GM18951 (cell line): ENCODE data around the gene ETV1.

Source experiments
- POLR2A ChIP-seq: IDR thresholded peaks from 4 replicates; pipeline ENCODE4 v1.6.1; 2011; ENCODE audit warnings: mild to moderate bottlenecking; ENCODE audit not compliant: insufficient read length, insufficient read depth; ENCODE audit errors: extremely low read depth
- in situ Hi-C: fragments of 300-500 bp; cut with MboI; formaldehyde crosslinking; loops from one replicate; pipeline ENCODE4 v1.12.0; 2022; ENCODE audit warnings: low sequenced_read_pairs, mixed read lengths, inconsistent platforms; ENCODE audit not compliant: unreplicated experiment

The ETV1 gene

DNA sequence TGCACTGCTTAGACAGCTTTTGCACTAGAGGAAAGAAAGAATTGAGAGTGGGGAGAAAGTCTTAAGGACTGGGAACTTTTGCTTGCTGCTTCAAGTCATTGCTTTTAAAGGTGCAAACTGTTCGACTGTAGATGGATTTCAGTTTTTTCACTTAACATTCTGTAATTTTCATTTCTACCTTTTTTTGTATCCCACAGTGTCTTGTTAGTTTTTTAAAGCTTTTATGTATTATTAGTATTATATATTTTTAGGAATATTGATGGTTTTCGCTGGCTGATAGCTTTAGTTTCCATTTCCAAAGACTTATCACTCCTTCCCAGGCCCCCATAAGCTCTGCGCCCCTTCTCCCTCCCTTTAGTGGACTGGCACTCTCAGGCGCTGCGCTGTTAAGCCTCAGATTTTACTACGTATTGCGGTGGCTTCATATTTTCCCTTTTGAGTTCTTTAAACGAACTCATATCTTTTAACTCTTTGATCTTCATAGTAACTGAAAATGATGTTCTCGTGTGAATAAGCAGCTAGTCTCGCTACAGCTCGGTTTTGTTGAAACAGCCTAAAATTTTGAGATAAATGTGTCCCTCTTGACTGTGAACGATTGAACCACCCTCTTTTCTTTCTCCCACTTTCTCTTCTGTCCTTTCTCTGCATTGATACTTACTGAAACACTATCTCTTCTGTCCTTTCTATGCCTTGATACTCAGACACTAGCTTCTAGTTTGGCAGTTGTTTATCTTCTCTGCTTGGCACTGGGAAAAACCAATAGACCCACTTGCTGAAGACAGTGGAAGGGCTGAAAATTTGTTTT is 2.5 kb upstream of the ETV1 start:
- TF ChIP-seq POLR2A, result no peak
- in situ Hi-C loops, result no loop called here

DNA sequence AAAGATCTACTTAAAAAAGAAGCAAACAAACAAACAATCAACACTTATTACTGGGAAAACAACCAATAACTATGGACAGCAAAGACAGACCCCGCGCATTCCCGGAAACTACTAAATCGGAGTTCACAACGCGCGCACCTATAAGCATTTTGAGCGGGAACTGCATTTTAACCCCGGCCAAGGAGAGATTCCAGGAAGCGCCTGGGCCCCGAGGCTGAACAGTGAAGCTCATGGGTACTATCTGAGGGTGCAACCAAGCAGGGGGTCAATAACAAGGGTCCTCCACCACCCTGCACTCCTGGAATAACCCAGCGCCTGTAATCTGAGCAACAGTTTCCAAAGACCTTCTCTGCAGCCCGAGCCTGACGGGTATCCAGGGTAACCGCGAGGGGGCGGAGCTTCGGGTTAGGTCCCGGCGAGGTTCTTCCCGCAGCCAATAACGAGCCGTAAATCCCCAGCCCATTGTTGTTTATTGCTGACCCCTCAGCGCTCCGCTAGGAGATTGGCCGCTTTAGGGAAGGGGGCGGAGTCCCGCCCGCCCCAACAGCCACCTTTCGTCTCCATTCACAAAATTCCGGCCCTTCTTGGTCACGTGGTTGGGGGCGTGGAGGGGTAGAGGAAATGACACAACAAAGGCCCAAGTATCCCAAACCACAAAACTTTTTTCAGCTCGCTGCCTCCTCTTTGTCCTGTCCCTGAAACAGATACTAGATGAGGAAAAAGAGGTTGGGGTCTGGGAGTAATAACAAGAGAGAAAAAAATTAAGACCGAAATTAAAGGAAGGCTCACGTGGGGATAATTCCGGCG is 1.7 kb upstream of the ETV1 start:
- in situ Hi-C loops, result no loop called here
- TF ChIP-seq POLR2A, result no peak

DNA sequence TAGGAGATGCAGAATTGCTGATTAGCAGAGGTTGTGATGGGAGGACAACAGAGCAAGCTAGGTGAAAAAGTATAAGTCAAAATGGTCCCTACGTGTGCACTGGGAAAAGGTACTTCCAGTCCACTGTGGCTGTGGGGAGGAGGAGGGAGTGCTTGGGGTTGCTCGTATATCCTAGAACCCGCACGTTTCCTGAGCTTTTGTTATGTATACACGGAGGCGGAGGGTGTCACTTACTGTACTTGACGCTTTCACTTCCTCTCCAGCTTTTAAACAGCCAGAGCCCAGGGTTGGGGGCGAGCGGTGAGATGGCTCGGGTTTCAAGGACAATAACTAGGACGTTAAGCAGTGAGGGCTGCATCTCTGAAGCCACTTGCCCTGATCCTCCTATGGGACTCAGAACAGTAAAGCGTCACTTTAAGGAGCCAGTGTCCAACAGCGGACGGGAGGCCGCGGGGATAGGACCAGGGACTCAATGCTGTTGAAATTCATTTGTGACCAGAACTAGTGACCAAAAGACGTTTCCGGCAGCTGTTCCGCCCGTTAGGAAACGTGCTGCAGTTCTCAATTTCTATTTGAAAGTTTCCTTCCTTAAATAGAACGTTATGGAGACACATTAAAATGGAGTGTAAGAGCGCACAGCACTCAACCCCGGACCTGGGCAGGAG is 985 bp upstream of the ETV1 start:
- TF ChIP-seq POLR2A, result no peak
- in situ Hi-C loops, result no loop called here

DNA sequence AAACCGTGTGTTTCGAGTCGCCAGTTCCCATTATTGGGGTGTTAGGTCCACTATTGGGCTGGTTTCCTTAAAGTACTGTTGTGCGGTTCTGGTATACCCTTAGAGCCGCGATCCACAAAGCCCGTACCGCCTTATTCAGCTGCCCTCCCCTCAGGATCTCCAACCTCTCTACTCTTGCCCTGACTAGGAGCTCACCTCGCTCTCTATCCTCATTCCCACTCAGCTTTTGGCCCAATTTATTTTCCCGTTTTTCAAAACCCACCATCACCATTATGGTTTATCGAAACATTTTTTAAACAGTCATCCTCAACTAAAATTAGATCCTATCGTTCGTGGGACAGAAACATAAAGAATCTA is 461 bp upstream of the ETV1 start:
- in situ Hi-C loops, result no loop called here
- TF ChIP-seq POLR2A, result no peak

DNA sequence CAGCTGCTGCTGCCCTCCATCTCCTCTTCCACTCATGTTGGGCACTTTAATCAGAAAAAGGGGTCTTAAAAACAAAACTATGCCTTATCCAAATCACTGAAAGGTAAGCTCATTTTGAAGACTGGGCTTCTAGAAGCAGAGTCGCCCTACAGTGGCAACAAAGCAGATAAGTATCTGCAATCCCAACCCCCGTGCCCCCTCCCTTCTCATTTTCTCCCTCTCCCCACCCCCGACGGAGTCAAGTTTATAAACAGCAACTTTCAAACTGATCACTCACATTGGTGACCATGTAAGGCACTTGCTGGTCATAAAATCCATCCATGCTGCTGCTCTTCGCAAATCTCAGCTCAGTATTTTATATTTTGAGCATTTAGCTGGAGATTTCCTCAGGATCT is 738 bp downstream of the ETV1 start:
- TF ChIP-seq POLR2A, result no peak
- in situ Hi-C loops, result no loop called here

DNA sequence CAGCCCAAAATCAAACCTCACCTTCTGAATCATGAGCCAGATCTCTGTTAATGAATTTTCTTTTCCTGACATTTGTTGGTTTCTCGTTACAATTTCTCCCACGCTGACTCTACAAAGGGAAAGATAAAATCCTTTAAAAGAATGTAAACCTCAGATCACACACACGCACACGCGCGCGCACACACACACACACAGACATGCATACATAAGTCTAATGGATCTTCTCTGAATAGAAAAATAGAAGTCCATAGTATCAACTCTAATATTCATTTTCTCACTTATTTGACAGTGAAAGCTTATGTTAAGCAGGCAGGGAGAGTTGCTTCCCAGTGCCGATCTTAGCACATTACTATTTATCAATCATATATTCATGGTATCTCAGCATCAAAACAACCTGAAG is 1.4 kb downstream of the ETV1 start:
- in situ Hi-C loops, result no loop called here
- no peak for TF ChIP-seq POLR2A

DNA sequence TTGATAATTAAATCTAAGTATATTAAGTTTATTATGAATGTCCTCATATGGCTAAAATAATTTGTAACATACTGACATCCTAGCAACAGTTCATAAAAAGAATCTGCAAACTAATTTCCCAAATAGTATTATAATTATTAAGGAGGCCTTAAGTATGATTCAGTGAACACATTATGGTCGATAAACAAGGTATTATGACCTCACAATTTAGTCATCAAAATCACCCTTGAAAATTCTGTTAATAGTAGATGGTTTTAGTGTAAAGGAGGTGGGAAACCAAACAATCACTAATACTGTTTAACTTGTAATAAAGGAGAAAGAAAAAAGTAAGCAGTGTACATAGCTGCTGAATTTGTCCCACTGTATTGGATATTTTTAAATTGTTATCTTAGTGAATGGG is 2.1 kb downstream of the ETV1 start:
- in situ Hi-C loops, result no loop called here
- no peak for TF ChIP-seq POLR2A

DNA sequence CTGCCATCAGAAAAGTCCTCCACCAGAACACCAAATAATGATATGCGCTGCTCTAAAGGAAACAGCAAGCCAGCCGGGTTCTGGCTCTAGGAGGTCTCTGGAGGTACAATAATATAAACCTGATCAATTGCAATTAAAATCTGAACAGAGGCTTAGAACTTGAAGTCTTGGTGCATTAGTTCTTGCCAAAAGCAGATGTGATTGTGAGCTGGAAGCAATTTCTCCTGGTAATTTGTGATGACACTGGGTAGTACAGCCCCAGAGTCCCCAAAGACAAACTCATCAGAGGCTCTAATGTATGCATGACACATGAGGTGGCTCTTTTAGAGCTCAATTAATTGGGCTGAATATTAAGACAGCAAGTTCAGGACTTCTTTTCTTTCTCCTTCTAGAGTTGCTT is 3.3 kb downstream of the ETV1 start:
- in situ Hi-C loops, result no loop called here
- TF ChIP-seq POLR2A, result no peak

DNA sequence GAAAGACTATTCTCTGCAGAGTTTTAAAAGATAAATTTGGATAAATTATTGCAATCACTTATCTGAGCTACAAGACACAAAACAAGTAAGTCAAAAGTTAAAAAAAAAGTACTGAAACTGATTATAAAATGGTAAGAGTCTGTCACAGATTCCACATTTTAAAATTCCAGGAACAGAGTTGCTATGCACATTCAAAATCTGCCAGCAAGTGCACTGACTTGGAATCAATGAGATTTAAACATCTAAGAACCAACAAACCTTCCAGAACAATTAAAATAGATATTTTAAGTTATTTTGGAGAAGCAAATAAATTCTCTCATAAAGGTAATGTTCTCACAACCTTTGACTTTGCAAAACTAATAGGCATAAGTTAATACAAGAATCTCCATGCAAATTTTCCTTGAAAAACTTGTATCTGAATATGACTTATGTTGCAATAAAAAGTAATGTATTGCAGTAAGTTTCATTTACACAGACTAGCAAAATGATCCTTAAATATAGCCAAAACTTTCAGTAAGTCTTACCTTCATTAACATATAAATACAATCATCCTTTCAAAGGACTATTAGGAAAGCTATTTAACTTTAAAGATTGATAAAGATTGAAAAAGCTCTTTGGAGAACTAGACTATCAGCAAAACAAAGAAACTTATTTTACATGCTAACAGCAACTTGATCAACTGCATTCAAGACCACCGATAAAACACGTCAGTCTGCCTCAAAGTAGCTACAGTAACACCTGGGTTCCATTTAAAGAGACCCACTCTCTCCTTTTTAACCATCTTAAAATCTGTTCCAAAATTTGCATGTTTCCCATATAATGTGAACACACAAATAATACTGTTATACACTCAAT is 4.4 kb downstream of the ETV1 start:
- no peak for TF ChIP-seq POLR2A
- in situ Hi-C loops, result no loop called here

DNA sequence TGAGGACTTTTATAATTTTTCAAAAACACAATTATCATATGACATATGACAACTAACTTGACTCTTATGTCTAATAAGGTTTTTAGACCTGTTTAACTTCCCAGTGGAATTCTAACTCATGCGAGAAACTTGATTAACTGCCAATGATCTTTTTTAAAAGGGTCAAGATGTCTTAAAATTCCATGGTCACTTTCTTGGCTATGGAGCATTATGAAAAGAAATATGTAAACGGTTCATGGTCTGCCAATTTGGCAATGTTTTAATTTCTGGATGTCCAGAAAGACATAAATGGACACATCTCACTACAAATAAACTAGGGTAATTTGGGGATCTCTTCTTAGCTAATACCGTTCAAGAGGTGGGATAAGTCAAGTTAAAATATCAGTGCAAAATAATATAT is 5.4 kb downstream of the ETV1 start:
- no peak for TF ChIP-seq POLR2A
- in situ Hi-C loops, result no loop called here

DNA sequence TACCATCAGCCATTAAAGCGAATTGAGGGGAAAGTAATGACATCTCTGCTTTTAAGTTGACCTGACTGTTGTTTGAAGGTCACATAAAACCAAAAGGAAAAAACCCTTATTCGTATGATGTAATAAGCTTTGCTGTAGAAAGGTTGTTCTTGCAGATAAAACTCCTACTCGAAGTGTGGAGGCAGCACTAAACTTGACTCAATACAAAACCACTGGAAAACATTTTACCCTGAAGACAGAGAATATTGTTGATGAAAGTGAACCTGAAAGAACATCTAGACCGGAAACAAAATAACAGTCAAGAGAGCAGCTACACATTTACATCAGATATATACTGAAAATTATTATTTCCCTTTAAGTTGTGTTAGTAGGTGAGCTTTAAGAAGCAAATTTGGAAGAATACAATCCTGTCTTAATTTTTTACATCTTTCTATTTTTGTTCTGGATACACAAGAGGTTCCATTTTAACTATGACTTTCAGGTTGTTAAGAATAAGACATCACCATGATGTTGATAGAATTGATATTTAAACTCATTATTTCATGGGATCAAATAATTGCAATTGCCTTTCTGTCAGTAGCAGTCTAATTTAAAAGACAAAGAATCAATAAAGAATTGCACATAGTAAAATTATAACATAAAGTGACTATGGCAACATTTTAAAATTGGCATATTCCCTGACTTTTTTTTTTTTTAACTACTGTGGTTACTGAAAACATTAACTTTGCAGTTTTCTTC is 6.4 kb downstream of the ETV1 start:
- TF ChIP-seq POLR2A, result no peak
- in situ Hi-C loops, result no loop called here

DNA sequence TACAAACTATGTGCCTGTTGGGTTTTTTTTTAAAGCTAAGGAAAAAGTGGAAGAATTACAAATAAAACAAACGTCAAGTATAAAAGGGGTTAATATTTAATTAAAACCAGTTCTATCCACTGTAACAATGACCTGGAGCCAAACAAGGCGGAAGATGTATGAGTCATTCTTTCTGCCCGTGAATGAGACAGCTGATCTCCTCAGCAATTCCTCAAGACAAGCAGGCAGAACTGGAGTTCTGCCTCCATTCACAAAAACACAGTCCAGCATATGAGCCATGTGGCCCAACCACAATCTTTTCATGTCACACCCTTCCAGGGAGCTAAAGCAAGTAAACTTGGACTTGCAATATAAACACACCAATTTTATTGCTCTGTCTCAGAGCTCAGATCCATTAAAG is 8.4 kb downstream of the ETV1 start:
- no peak for TF ChIP-seq POLR2A
- in situ Hi-C loops, result no loop called here

DNA sequence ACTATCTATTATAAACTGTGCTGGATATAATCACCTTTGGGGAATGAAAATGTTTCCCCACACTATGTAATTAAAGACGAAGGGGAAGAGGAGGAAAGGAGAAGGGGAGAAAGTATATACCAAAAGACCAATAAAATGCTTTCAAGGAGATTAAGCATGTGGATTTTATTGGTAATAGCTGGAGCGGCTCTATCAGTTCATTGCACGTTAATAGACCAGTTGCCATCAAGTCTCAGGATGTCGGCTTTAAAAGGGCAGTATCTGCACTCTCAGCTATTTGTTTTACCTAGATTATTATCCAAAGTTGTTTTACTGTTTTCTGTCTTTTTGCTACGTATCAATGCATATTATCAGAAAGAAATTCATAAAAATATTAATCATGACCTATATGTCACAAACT is 9.0 kb downstream of the ETV1 start:
- in situ Hi-C loops, result no loop called here
- no peak for TF ChIP-seq POLR2A
